ENCODE results near the gene TBC1D3H.
"Not testable (repeated sequence)": the region's sequence is repeated elsewhere in the genome, so short reads cannot be mapped to it uniquely, and the experiment has no call there.

Gene TBC1D3H

GRCh38 chr17:36388385-36389245 lies at the start of gene TBC1D3H:
Gene TBC1D3H (minus strand): TSS chr17:36388435. CDS start chr17:36386895, 1,540 bp downstream.
- FAIRE-seq, result not testable (repeated sequence)

DNA sequence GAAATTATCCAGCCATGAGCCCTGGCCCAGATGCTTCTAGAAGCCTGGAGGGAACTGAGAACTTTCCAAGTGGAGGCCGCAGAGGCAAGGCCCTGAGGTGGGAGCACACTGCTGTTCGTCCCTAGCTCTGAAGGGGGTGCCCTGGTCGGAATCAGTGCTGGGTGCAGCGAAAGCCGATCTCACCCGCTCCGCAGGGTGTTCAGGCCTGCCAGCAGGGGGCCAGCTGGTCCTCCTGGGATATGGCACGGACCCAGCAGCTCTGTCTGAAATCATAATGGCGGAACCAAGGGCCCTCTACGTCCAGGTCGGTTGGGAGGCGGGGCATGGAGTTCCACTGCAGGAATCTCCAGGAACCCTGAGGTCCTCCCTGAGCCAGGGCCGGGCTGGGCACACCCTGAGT lies 40.7 kb upstream of the TBC1D3H start:
- not testable (repeated sequence) for FAIRE-seq

GRCh38 chr17:36415180-36415941 lies 27.1 kb upstream of the TBC1D3H start:
- FAIRE-seq, result not testable (repeated sequence)

DNA sequence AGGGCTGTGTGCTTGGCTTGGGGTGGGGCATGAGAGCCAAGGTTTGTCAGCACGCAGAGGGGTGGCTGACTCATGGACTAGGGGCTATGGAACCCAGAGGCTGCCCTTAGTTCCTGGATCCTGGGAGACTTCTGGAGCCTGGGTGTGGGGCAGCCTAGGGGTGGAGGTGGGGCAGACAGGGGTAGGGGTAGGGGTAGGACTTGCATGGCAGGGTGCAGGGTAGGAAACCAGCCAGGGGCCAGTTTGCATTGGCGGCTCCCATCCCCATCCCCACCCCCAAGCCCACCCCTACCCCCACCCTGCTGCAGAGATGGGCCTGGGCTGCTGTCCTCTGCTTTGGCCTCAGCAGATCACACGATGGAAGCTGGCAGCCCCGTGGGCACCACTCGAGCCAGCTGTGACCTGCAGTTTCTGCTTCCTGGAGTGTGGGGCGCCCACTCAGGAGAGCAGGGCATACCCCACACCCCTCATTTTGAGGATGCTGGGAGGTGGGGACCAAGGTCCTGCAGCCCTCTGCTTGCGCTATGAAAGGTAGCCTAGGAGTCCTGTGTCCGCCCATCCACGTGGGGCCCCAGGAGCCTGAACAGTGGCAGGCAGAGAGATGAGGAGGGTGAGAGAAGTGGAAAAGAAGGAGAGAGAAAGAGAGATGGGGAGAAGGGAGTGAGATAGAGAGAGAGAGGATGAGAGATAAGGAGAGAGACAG lies 2.9 kb upstream of the TBC1D3H start:
- FAIRE-seq, result not testable (repeated sequence)

GRCh38 chr17:36375938-36376337 lies 12.3 kb downstream of the TBC1D3H start:
- FAIRE-seq, result not testable (repeated sequence)

DNA sequence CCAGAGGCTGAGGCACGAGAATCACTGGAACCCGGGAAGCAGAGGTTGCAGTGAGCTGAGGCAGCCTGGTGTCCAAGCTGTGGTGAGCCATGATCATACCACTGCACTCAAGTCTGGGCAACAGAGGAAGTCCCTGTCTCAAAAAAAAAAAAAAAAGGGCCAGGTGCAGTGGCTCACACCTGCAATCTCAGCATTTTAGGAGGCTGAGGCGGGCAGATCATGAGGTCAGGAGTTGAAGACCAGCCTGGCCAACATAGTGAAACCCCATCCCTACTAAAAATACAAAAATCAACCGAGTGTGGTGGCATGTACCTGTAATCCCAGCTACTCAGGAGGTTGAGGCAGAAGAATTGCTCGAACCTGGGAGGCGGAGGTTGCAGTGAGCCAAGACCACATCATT lies 25.7 kb downstream of the TBC1D3H start:
- not testable (repeated sequence) for FAIRE-seq

All from A204.1 (cell line).